Activated CD8-positive, alpha-beta memory T cell treated with anti-CD3 and anti-CD28 coated beads, Interleukin-2, amount 50 U/mL, for 48 hours (primary cell): ENCODE results near the gene AP1G1.
"Not testable (repeated sequence)": the region's sequence is repeated elsewhere in the genome, so short reads cannot be mapped to it uniquely, and the experiment has no call there.

Source experiments
- DNase-seq: peaks from one replicate; pipeline ENCODE4 v3.0.0-alpha.2; 2020

The AP1G1 gene

GRCh38 chr16:71807905-71808592 is 585 bp downstream of the AP1G1 start:
- no peak for DNase-seq

GRCh38 chr16:71803305-71803690 is 5.3 kb downstream of the AP1G1 start:
- no peak for DNase-seq

GRCh38 chr16:71796501-71797097 is 12.0 kb downstream of the AP1G1 start:
- DNase-seq, result no peak

GRCh38 chr16:71794943-71795342 is 13.7 kb downstream of the AP1G1 start:
- no peak for DNase-seq

GRCh38 chr16:71794018-71794417 is 14.6 kb downstream of the AP1G1 start:
- DNase-seq, result no peak

GRCh38 chr16:71792176-71792575 is 16.5 kb downstream of the AP1G1 start:
- DNase-seq, result no peak

GRCh38 chr16:71790329-71790728 is 18.3 kb downstream of the AP1G1 start:
- not testable (repeated sequence) for DNase-seq

GRCh38 chr16:71789136-71789535 is 19.5 kb downstream of the AP1G1 start:
- no peak for DNase-seq

- no peak for DNase-seq
Observed at GRCh38 chr16:71788578-71788977, 20.1 kb downstream of the AP1G1 start.

- not testable (repeated sequence) for DNase-seq
Observed at GRCh38 chr16:71785143-71785542, 23.5 kb downstream of the AP1G1 start.

- DNase-seq, result no peak
Observed at GRCh38 chr16:71784093-71784492, 24.5 kb downstream of the AP1G1 start.

- DNase-seq, result no peak
Observed at GRCh38 chr16:71781741-71782140, 26.9 kb downstream of the AP1G1 start.

- no peak for DNase-seq
Observed at GRCh38 chr16:71780521-71781089, 28.0 kb downstream of the AP1G1 start.

GRCh38 chr16:71778780-71779179 is 29.9 kb downstream of the AP1G1 start:
- no peak for DNase-seq

GRCh38 chr16:71777329-71777728 is 31.3 kb downstream of the AP1G1 start:
- DNase-seq, result no peak

GRCh38 chr16:71775949-71776348 is 32.7 kb downstream of the AP1G1 start:
- DNase-seq, result no peak

GRCh38 chr16:71771571-71771970 is 37.1 kb downstream of the AP1G1 start:
- DNase-seq, result no peak

- no peak for DNase-seq
Observed at GRCh38 chr16:71769222-71769621, 39.4 kb downstream of the AP1G1 start.

- no peak for DNase-seq
Observed at GRCh38 chr16:71767060-71767900, 41.4 kb downstream of the AP1G1 start.

GRCh38 chr16:71762186-71762585 is 46.4 kb downstream of the AP1G1 start:
- no peak for DNase-seq

- DNase-seq, result no peak
Observed at GRCh38 chr16:71761097-71761496, 47.5 kb downstream of the AP1G1 start.

- no peak for DNase-seq
Observed at GRCh38 chr16:71758293-71758760, 50.3 kb downstream of the AP1G1 start.

GRCh38 chr16:71754652-71755051 is 54.0 kb downstream of the AP1G1 start:
- DNase-seq, result no peak
